Measurements from ENCODE around the gene ADAMTS12.

GRCh38 chr5:33629999-33630398, 261.8 kb downstream of the ADAMTS12 start:
- TF ChIP-seq POLR2A (IDR thresholded peaks at IDR 0.05) (no peak), CTCF (IDR thresholded peaks at IDR 0.05) (no peak), POLR2AphosphoS5 (IDR thresholded peaks at IDR 0.05) (no peak)
